SK-MEL-5 (cell line): ENCODE data around the gene MGAT5. TPM values are rescaled to one million over a fixed set of nuclear protein-coding genes. Genes with fewer than 3 reads are reported as not detected.

Experiments
- DNase-seq: peaks from one replicate; pipeline ENCODE4 v3.0.0-alpha.2; 2016; ENCODE audit warnings: low read depth, low spot score
- in situ Hi-C: cut with HindIII; loops from 2 replicates; pipeline ENCODE4 v1.10.0; 2016; ENCODE audit warnings: low sequenced_read_pairs, high pct_unique_total_duplicates, low pct_unique_long_range_greater_than_20kb
- total RNA-seq: library from RNA; depleted of rRNA; stranded (reverse); fragments of >200 nt; shearing (Covaris generic); gene quantifications from 2 replicates; pipeline ENCODE4 v1.2.3, GENCODE V29; 2014

The MGAT5 gene
- total RNA-seq, 1 experiment from 2014 or later = 24.7 TPM

GRCh38 chr2:134362740-134363139 is 108.9 kb downstream of the MGAT5 start:
- DNase-seq = no peak
- in situ Hi-C loops = no loop called here

- DNase-seq = peak; percentile 20
- in situ Hi-C loops = no loop called here
Measured at GRCh38 chr2:134365356-134365755, 111.5 kb downstream of the MGAT5 start.

- in situ Hi-C loops = no loop called here
- DNase-seq = no peak
Measured at GRCh38 chr2:134366359-134366758, 112.5 kb downstream of the MGAT5 start.

GRCh38 chr2:134367213-134367612 is 113.3 kb downstream of the MGAT5 start:
- in situ Hi-C loops = no loop called here
- DNase-seq = no peak

GRCh38 chr2:134368009-134368817 is 114.3 kb downstream of the MGAT5 start:
- peak; percentile 2 for DNase-seq
- in situ Hi-C loops = no loop called here

GRCh38 chr2:134369220-134369902 is 115.5 kb downstream of the MGAT5 start:
- in situ Hi-C loops = no loop called here
- DNase-seq = no peak

- in situ Hi-C loops = no loop called here
- DNase-seq = no peak
Measured at GRCh38 chr2:134370655-134371445, 117.0 kb downstream of the MGAT5 start.

GRCh38 chr2:134372141-134372540 is 118.3 kb downstream of the MGAT5 start:
- in situ Hi-C loops = no loop called here
- DNase-seq = no peak

GRCh38 chr2:134372611-134373131 is 118.8 kb downstream of the MGAT5 start:
- in situ Hi-C loops = no loop called here
- no peak for DNase-seq

GRCh38 chr2:134375935-134376334 is 122.1 kb downstream of the MGAT5 start:
- in situ Hi-C loops = no loop called here
- DNase-seq = peak; percentile 77

GRCh38 chr2:134377730-134378129 is 123.9 kb downstream of the MGAT5 start:
- in situ Hi-C loops = no loop called here
- DNase-seq = no peak

GRCh38 chr2:134379293-134379692 is 125.4 kb downstream of the MGAT5 start:
- no peak for DNase-seq
- in situ Hi-C loops = no loop called here

GRCh38 chr2:134379722-134380121 is 125.8 kb downstream of the MGAT5 start:
- no peak for DNase-seq
- in situ Hi-C loops = no loop called here

- in situ Hi-C loops = no loop called here
- DNase-seq = no peak
Measured at GRCh38 chr2:134381141-134381540, 127.3 kb downstream of the MGAT5 start.

- in situ Hi-C loops = no loop called here
- no peak for DNase-seq
Measured at GRCh38 chr2:134384131-134384530, 130.3 kb downstream of the MGAT5 start.

- no peak for DNase-seq
- in situ Hi-C loops = no loop called here
Measured at GRCh38 chr2:134385195-134385594, 131.3 kb downstream of the MGAT5 start.

- in situ Hi-C loops = no loop called here
- DNase-seq = no peak
Measured at GRCh38 chr2:134386310-134386709, 132.4 kb downstream of the MGAT5 start.

GRCh38 chr2:134389381-134389780 is 135.5 kb downstream of the MGAT5 start:
- no peak for DNase-seq
- in situ Hi-C loops = no loop called here
